ENCODE data around the gene MTOR. TPM values are rescaled to one million over a fixed set of nuclear protein-coding genes. Genes with fewer than 3 reads are reported as not detected.
A peak's percentile ranks its signal among the peaks of the same experiment; 100 is the strongest.

The MTOR gene
- total RNA-seq, 3 donors from 2014 or later = 46.4 to 49.6 (median 47.9) TPM

DNA sequence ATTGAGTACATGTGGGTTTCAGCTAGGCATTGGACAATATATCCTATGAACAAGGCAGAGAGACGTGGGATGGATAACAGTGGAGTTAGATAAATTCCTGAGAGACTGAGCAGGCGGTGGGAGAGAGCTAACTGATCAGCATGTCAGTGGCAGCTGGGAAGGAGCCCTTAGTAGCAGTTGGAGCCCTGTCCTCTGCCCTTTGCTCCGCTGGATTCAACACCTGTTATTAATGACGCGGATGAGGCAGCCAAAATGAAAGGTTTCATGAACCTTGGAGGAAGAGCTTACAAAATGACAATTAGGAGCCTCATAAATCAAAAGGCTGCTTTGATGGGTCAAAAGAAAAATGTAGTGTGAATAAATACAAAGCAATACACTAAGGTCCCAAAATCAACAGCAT is 26.7 kb upstream of the MTOR start:
- no peak for DNase-seq
- Mint-ChIP-seq H3K4me3 (no peak overlapping the region), H3K9me3 (no peaks in the 10 kb centered on the region), H3K36me3 (ENCODE audit: insufficient read depth) (peaks cover 28% of the 10 kb centered on the region), H3K4me1 (ENCODE audit: low read depth) (peaks cover 64% of the 10 kb centered on the region), H3K27me3 (ENCODE audit: low read depth) (no peaks in the 10 kb centered on the region)
- no peak for ATAC-seq

DNA sequence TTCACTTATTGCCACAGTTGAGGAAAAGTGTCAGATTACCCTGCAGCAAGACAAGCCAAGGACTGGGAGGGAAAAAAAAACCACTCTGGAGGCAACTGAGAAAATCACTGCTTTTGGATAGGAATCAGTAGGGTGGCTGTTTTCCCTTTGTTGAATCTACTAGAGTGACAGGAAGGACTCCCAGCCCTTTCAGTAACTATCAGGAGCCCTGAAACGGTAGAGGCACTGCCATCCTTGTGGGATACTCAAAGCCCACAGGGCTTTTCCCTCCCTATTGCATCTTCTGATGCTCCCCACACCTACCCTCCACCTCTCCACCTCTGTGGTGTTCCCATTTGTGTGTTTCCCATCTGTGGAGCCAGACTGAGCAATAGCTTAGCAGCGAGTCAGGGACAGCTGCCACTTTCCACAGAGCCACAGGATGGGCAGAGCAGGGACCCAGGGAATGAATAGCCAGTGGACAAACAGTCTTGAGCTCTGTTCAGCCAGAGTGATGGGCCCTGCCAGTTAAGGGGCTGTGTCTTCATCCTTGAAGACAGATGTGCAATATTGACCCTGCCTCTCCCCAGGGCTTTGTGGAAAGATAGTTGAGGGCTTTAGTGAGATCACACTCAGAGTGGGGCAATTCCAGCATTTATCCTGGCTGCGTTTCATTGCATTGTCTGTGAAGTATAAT is 24.5 kb upstream of the MTOR start:
- peaks cover 68% of the 10 kb centered on the region for H3K4me1 Mint-ChIP-seq (ENCODE audit: low read depth)
- H3K4me3 Mint-ChIP-seq = no peak overlapping the region

GRCh38 chr1:11285883-11286734 is 23.8 kb upstream of the MTOR start:
- Mint-ChIP-seq H3K27me3 (ENCODE audit: low read depth) (no peaks in the 10 kb centered on the region), H3K4me1 (ENCODE audit: low read depth) (peaks cover 68% of the 10 kb centered on the region), H3K9me3 (no peaks in the 10 kb centered on the region), H3K4me3 (no peak overlapping the region), H3K36me3 (ENCODE audit: insufficient read depth) (peaks cover 35% of the 10 kb centered on the region)
- DNase-seq (no peak), ATAC-seq (no peak)

More for the DNA sequence above, 24.5 kb upstream of the MTOR start:
- Mint-ChIP-seq H3K27me3 (ENCODE audit: low read depth) (no peaks in the 10 kb centered on the region), H3K36me3 (ENCODE audit: insufficient read depth) (peaks cover 36% of the 10 kb centered on the region), H3K9me3 (no peaks in the 10 kb centered on the region)
- DNase-seq (no peak), ATAC-seq (no peak)

DNA sequence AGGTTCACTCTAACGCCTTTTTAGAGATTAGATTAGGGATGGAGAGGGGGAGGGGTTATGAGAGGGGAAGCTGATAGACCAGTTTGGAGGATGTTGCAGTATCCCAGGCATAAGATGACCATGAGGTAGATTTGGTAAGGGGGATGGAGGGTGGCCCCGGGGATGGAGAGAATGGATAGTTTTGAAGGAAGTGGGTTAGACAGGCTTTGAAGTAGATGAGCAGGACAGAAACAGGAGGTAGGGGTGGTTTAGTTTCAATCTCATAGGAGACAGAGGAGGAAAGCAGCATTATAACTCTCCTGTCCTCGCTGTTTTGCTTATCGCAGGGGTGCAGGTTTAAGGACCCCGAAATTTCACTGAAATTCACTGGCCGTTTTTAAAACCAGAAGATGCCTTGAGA is 22.4 kb upstream of the MTOR start:
- H3K27me3 Mint-ChIP-seq (ENCODE audit: low read depth) = no peaks in the 10 kb centered on the region
- peaks cover 72% of the 10 kb centered on the region for H3K4me1 Mint-ChIP-seq (ENCODE audit: low read depth)
- peak overlapping the region; percentile 33 for H3K4me3 Mint-ChIP-seq
- peaks cover 42% of the 10 kb centered on the region for H3K36me3 Mint-ChIP-seq (ENCODE audit: insufficient read depth)
- ATAC-seq = peak in 1 of 2 donors; percentile 61
- no peak for DNase-seq
- H3K9me3 Mint-ChIP-seq = no peaks in the 10 kb centered on the region

DNA sequence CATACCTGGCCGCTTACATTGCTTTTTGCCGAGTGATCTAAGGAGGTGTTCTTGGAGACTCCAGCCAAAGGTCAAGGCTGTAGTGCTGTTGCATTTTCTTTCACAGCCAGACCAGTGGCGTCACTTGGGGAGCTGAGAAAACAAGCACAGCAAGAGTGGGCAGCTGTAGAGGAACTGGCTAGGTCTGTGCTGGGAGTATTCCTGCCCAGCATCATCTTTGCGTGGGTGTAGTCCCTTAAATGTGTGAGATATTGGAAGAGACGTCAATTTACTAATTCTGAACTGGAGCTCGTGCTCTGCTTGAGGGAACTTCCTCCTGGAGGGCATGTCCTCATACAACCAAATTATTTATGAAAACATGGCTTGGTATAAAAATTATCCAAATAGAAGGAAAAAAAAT is 20.8 kb upstream of the MTOR start:
- Mint-ChIP-seq H3K27me3 (ENCODE audit: low read depth) (no peaks in the 10 kb centered on the region), H3K4me3 (no peak overlapping the region)
- DNase-seq = no peak

GRCh38 chr1:11281518-11282331 is 19.4 kb upstream of the MTOR start:
- H3K4me1 Mint-ChIP-seq (ENCODE audit: low read depth) = peaks cover 84% of the 10 kb centered on the region
- DNase-seq (no peak), ATAC-seq (no peak)
- peaks cover 48% of the 10 kb centered on the region for H3K36me3 Mint-ChIP-seq (ENCODE audit: insufficient read depth)
- H3K4me3 Mint-ChIP-seq = peak overlapping the region; percentile 5
- H3K27me3 Mint-ChIP-seq (ENCODE audit: low read depth) = no peaks in the 10 kb centered on the region
- no peaks in the 10 kb centered on the region for H3K9me3 Mint-ChIP-seq

More for the DNA sequence above, 20.8 kb upstream of the MTOR start:
- H3K9me3 Mint-ChIP-seq = no peaks in the 10 kb centered on the region
- peaks cover 43% of the 10 kb centered on the region for H3K36me3 Mint-ChIP-seq (ENCODE audit: insufficient read depth)
- peaks cover 75% of the 10 kb centered on the region for H3K4me1 Mint-ChIP-seq (ENCODE audit: low read depth)
- ATAC-seq = no peak

DNA sequence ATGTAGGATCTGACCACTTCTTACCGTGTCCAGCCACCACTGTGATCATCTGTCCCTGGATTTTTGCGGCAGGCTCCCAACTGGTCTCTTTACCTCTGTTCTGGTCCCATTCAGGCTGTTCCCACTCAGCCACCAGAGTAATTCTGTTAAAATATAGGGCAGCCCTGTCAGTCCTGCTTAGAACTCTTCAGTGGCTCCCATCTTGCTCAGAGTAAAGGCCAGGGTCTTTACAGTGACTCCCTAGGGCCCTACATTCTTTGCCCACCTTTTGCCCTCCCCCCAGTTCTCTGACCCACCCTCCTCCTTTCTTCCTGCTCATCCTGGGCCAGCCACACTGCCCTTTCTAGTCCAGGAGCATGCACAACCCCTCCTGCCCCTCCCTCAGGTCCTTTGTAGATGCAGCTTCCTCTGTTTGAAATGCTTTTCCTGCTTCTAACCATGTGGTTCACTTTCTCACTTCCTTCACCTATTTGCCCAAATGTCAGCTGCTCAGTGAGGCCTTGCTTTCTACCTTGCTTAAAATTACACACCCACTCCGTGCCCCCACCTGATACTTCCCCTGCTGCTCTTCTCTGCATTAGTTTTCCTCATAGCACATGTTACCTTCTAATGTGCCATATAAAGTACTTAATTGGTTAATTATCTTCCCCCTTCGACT is 18.5 kb upstream of the MTOR start:
- Mint-ChIP-seq H3K4me1 (ENCODE audit: low read depth) (peaks cover 84% of the 10 kb centered on the region), H3K4me3 (peak overlapping the region; percentile 5), H3K27me3 (ENCODE audit: low read depth) (no peaks in the 10 kb centered on the region), H3K9me3 (no peaks in the 10 kb centered on the region), H3K36me3 (ENCODE audit: insufficient read depth) (peaks cover 45% of the 10 kb centered on the region)
- peak; percentile 32 to 49 for ATAC-seq
- no peak for DNase-seq

DNA sequence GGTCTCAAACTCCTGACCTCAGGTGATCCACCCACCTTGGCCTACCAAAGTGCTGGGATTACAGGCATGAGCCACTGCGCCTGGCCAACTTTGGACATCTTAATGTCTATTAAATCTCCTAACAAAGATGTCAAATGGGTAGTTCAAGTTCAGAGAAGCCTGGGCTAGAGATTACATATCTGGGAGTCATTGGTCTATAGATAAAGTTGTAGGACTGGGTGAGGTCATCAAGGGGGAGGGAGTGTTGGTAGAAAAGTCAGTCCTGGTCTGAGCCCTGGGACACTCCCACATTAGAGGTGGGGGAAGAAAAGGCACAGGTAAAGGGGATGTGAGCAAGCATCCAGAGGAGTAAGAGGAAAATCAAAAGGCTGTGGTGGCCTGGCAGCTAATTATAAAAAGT is 17.3 kb upstream of the MTOR start:
- ATAC-seq (no peak), DNase-seq (no peak)
- Mint-ChIP-seq H3K27me3 (ENCODE audit: low read depth) (no peaks in the 10 kb centered on the region), H3K9me3 (no peaks in the 10 kb centered on the region), H3K4me1 (ENCODE audit: low read depth) (peaks cover 82% of the 10 kb centered on the region), H3K4me3 (no peak overlapping the region), H3K36me3 (ENCODE audit: insufficient read depth) (peaks cover 49% of the 10 kb centered on the region)

GRCh38 chr1:11279152-11279551 is 16.8 kb upstream of the MTOR start:
- ATAC-seq (no peak), DNase-seq (no peak)
- Mint-ChIP-seq H3K36me3 (ENCODE audit: insufficient read depth) (peaks cover 49% of the 10 kb centered on the region), H3K27me3 (ENCODE audit: low read depth) (no peaks in the 10 kb centered on the region), H3K4me3 (no peak overlapping the region), H3K9me3 (no peaks in the 10 kb centered on the region), H3K4me1 (ENCODE audit: low read depth) (peaks cover 78% of the 10 kb centered on the region)

DNA sequence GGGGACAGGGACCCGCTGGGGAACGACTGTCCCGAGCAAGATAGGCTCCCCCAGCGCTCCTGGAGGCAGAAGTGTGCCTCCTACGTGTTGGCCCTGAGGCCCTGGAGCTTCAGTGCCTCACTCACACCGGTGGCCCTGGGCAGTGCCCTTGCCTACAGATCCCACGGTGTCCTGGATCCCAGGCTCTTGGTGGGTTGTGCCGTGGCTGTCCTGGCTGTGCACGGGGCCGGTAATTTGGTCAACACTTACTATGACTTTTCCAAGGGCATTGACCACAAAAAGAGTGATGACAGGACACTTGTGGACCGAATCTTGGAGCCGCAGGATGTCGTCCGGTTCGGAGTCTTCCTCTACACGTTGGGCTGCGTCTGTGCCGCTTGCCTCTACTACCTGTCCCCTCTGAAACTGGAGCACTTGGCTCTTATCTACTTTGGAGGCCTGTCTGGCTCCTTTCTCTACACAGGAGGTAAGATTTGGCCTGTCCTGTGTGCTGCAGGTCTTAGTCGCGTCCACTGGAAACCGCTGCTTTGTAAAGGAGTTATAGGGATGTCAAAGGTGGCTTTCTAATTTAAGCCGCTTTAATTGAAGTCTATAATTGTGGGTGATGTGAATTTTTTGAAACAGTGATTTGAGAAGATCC is 11.4 kb upstream of the MTOR start:
- H3K36me3 Mint-ChIP-seq (ENCODE audit: insufficient read depth) = peaks cover 21% of the 10 kb centered on the region
- H3K9me3 Mint-ChIP-seq = no peaks in the 10 kb centered on the region
- peaks cover 33% of the 10 kb centered on the region for H3K4me1 Mint-ChIP-seq (ENCODE audit: low read depth)
- ATAC-seq (peak; percentile 51 to 58), DNase-seq (no peak)
- no peaks in the 10 kb centered on the region for H3K27me3 Mint-ChIP-seq (ENCODE audit: low read depth)
- peak overlapping the region; percentile 97 for H3K4me3 Mint-ChIP-seq

DNA sequence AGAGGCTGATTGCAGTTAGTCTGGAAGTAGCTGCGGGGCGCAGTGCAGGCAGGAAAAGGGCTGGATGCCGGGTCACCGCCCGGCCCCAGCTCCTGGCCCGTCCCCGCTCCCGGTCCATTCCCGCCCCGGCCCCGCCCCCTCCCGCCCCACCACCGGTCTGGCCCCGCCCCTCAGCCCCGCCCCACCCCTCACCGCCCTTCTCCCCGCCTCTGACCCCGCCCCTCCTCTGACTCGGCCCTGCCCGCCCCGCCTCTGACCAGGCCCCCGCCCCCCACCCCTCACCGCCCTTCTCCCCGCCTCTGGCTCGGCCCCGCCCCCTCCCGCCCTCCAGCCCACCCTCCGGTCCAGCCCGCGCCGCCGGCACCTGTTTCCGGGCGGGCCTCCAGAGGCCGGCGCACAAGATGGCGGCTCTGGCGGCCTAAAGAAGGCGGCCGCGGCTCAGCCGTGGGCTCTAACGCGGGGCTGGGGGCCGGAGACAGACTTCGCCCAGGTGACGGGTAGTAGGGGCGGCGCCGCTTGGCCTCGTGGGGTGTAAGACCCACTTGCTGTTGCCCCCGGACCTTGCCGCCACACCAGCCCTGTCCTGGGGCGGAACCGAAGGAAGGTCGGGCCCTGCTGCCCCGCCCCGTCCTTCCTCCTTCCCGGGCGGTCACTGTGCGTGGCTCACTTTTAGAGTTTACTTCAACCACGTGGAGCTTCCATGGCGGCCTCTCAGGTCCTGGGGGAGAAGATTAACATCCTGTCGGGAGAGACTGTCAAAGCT is 10.7 kb upstream of the MTOR start, which contains the start of gene UBIAD1:
Gene UBIAD1, plus strand, starts transcription at position 367 of the 763 bp plus-strand sequence. Its CDS starts 334 bp downstream, at position 701.
- ATAC-seq = peak; percentile 91
- Mint-ChIP-seq H3K4me3 (peak within 1 kb of the TSS; percentile 97), H3K36me3 (ENCODE audit: insufficient read depth) (peaks cover 16% of the 10 kb centered on the region)

DNA sequence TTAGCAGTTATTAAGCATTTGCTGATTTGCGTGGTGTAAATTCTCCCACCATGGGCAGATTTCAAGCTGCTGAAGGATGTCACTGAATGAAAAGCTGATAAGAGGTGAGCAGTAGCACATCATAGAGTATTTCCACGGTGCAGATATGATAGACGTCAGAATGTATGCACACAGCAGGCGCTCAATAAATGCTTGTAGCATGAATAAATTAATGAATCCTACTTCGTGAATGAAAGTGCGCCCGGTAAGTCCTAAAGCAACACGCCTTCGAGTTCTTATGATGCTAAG is 10.1 kb upstream of the MTOR start:
- DNase-seq (no peak), ATAC-seq (no peak)
- H3K36me3 Mint-ChIP-seq (ENCODE audit: insufficient read depth) = peaks cover 13% of the 10 kb centered on the region
- H3K27me3 Mint-ChIP-seq (ENCODE audit: low read depth) = no peaks in the 10 kb centered on the region
- H3K4me1 Mint-ChIP-seq (ENCODE audit: low read depth) = peaks cover 25% of the 10 kb centered on the region
- H3K9me3 Mint-ChIP-seq = no peaks in the 10 kb centered on the region
- peak overlapping the region; percentile 67 for H3K4me3 Mint-ChIP-seq

More for the DNA sequence above, 10.7 kb upstream of the MTOR start, which contains the start of gene UBIAD1:
- no peaks in the 10 kb centered on the region for H3K9me3 Mint-ChIP-seq
- peaks cover 29% of the 10 kb centered on the region for H3K4me1 Mint-ChIP-seq (ENCODE audit: low read depth)
- DNase-seq = peak; percentile 85
- no peaks in the 10 kb centered on the region for H3K27me3 Mint-ChIP-seq (ENCODE audit: low read depth)
